IPS-NIHi7 (cell line): ENCODE results near the gene GALNS.
A peak's percentile ranks its signal among the peaks of the same experiment; 100 is the strongest.

Experiments used
- DNase-seq: peaks from one replicate; pipeline ENCODE4 v3.0.0; 2012; ENCODE audit warnings: mixed read lengths; ENCODE audit errors: extremely low spot score

The GALNS gene

DNA sequence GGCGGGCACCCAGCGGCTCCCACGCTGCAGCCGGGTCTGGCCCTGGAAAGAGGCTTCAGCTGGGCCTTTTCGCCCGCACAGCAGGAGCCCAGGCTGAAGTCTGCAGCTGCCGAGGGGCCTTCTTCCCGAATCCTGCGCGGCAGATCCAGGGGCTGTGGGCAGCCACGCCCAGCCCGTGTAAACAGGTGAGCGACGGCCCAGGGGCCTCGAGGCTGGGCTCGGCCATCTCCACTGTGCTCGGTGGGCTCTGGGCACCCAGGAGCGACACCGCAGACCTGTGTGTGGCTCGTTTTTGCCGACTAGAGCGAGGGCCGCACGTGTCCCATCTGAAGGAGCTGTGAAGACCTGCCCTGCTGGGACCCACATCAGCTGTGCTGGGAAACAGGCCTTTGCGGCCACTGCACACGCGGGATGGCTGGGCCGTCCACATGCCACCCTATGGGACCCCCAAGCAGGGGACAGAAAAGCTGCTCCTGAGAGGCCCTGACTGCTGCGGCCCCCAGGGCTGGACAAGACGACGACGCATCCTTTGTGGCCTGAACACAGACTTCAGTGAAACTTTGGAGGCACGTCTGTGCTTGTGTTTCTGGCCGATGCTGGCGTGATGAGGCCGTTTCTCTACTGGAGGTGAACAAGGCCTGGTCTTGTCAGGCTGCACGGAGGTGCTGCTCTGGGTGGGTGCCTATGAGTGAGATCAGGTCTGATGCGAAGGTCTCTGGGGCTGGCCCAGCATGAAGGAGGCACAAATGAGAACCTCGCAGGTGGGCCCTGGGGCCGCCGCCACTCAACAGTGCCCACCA is 39.8 kb downstream of the GALNS start:
- no peak for DNase-seq

- DNase-seq = peak; percentile 68
These were observed 40.7 kb downstream of the GALNS start for GRCh38 chr16:88815901-88816589.

GRCh38 chr16:88815227-88815626 is 41.5 kb downstream of the GALNS start:
- DNase-seq = no peak

DNA sequence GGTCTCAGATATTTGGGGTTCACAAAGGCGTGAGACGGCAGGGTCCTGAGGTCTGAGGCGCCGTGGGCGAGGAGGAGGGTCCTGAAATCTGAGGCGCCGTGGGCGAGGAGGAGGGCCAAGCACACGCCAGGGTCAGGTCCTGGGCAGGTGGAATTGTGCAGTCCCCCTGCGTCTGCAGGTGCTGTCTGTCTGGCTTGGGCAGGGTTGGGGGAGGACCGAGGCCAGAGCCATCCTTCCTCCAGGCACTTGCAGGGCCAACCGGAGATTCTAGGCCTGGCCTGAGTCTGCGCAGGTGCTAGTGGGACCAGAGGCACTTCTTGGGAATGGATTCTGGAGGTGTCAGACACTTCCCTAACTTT is 42.6 kb downstream of the GALNS start:
- no peak for DNase-seq

GRCh38 chr16:88813269-88814143 is 43.2 kb downstream of the GALNS start:
- DNase-seq = no peak

DNA sequence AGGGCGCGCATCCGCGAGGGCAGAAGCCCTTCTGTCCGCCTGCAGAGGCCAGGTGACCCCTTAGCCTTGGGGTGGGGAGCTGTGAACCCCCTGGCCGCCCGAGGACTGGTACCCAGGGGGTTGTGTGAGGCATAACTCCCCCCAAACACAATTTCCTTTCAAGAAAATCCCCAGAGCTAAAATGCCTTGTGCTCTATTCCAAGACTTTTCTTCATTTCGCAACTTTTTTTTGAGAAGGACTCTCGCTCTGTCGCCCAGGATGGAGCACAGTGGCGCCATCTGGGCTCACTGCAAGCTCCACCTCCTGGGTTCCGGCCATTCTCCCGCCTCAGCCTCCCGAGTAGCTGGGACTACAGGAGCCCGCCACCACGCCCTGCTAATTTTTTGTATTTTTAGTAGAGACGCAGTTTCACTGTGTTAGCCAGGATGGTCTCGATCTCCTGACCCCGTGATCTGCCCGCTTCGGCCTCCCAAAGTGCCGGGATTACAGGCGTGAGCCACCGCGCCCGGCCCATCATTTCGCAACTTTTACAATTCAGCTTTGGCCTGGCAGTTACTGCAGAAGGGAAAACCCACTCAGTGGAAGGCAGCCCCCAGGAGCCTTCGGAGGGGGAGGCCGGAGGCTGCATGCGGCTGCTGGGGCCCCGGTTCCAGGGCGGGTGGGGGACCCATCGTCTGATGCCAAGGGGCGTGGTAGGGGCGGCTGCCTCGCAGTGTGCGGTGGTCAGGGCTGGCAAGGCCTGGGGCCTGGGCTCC is 44.1 kb downstream of the GALNS start:
- no peak for DNase-seq

DNA sequence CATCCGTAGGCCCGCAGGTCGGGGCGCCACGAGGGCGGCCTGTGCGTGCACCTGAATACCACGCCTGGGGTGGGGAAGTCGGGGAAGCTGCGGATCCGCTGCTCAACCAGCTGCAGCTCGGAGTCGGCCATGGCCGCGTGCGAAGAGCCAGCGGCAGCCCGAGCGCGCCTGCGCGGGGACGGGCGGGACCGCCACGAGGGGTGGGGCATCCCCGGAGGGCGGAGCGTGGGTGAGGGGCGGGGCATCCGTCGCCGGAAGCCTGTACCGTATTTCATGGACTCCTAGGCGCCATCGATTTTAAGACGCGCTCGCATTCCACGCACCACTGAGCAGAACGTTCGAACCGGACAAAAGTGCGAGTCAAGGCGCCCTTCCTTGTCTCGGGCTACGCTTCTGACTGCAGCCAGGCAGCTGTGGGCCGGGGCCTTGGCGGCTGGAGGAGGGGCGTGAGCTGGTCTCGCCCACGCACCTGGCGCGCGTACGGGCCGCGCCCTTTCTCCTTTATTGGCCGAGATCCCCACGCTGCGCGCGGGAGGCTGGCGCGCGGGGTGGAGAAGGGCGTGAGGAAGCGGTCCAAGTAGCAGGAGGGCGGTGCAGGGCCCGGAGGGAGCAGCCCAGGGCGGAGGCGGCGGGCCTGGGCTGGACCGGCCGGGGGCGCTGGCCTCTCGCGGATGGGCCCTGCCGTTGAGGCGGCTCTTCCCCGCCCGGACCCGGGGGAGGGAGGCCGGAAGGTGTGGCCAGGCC is 44.8 kb downstream of the GALNS start, which contains the start of gene APRT:
TSS of gene APRT (minus strand) at position 160 of the 744 bp plus-strand sequence. CDS start at position 131, 29 bp downstream.
- DNase-seq = peak; percentile 93

- no peak for DNase-seq
These were observed 45.6 kb downstream of the GALNS start for GRCh38 chr16:88810912-88811768.

DNA sequence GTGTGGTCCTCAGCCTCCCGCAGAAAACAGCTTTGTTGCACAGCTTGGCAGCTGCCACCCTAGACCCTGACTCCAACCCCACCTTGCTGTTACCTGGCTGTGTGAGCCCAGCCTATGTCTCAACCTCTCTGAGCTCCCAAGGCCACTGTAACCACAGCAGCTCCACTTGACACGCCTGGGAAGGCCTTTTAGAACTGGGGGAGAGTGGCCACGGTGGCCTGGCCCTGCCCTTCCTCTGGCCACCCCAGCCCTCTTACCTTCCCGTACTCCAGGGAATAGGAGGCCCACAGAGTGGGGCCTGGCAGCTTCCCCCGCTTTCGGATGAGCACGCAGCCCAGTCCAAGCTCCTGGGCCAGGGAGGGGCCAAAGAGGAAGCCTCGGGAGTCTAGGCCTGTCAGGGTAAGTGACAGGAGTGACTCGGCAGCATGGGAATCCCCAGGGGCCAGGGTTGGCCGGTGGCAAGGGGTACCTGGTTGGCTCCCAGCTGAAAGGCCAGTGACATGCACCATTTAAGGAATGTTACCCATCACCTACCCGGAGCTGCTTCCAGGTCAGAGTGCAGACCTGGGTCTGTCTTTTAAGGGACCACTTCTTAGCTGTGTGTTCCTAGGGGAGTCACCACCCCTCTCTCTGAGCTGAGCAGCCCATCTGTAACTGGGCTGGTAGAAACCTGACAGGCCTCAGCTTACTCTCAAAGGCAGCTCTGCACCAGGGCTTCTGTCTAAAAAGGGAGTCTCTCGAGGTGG is 46.4 kb downstream of the GALNS start:
- no peak for DNase-seq

GRCh38 chr16:88809676-88810165 is 47.0 kb downstream of the GALNS start:
- no peak for DNase-seq

- no peak for DNase-seq
These were observed 47.6 kb downstream of the GALNS start for GRCh38 chr16:88809068-88809675.

DNA sequence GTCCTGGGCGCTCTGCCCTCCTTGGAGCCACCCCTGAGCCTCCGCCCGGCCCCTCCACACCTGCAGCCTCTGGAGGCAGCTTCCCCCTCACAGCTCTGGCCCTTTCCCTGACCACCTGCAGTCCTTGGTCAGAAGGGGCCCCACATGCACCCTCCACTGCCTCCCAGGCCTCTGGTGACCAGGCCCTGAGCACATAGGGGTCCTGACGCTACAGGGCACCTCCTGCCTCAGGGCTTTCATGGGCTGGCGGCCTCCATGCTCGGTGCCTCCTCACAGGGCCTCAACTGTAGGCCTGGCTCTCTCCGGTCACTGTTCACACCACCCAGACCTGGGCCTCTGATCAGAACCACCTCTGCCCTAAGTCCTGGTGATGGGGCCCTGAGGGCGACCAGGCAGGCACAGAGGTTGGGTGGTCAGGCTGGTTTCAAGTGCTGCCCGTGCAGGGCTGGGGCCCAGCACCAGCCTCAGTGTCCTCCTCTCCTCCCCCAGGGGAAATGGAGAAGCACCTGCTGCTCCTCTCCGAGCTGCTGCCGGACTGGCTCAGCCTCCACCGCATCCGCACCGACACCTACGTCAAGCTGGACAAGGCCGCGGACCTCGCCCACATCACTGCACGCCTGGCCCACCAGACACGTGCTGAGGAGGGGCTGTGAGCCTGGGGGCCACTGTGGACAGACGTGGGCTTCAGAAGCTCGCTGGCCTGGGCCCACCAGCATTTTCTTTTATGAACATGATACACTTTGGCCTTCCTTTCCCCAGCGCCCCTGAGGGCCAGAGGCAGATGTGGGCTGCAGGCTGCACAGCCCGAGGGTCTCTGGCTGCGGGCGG is 48.9 kb downstream of the GALNS start:
- no peak for DNase-seq

DNA sequence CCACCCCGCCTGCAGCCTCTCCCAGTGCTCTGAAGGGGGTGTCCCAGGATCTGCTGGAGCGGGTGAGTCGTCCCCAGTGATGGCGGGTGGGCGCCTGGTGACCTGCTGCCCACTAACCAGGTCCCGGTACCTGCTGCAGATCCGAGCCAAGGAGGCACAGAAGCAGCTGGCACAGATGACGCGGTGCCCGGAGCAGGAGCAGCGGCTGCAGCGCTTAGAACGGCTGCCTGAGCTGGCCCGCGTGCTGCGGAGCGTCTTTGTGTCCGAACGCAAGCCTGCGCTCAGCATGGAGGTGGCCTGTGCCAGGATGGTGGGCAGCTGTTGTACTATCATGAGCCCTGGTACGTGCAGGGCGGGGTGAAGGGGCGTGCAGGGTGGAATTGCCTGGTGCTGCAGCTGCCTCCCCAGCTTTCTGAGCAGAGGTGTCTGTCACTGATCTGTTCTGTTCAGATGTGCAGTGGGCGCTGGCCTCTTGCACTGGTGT is 49.6 kb downstream of the GALNS start:
- no peak for DNase-seq

- DNase-seq = no peak
These were observed 50.1 kb downstream of the GALNS start for GRCh38 chr16:88806491-88807111.

DNA sequence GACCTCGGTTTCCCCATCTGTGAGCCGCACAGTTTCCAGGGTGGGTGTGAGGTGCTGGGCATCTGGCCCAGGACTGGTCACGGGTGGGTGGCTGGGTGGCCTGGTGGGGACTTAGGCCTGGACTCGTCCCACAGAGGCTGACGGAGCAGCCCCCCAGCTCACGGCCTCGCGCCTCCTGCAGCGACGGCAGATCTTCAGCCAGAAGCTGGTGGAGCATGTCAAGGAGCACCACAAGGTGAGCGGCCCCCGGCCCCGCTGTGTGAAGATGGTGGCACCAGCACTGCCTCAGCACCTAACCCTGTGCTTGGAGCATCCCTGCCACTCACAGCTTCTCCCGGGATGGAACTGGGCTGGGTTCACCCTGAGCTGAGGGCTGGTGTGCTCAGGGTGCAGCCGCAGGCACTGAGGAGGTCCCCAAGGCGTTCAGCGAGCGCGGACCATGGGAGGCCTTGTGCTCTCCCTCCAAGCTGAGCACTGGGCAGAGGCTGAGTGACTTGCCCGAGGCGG is 50.8 kb downstream of the GALNS start:
- DNase-seq = no peak

DNA sequence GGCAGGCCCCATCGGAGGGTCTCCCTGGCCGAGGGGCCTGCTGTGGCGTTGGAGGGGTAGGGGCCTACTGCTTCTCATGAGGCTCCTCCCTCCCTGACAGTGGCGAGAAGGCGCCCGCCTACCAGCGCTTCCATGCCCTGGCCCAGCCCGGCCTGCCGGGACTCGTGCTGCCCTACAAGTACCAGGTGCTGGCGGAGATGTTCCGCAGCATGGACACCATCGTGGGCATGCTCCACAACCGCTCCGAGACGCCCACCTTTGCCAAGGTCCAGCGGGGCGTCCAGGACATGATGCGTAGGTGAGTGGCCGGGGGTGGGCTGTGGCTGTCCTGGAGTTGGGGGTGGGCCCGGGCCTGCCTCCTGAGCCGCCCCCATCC is 51.4 kb downstream of the GALNS start:
- DNase-seq = no peak
